Breast epithelium (tissue), 4 donors: ENCODE data around the gene DSG1. TPM values are rescaled to one million over a fixed set of nuclear protein-coding genes. Genes with fewer than 3 reads are reported as not detected.
"Not testable (repeated sequence)": the region's sequence is repeated elsewhere in the genome, so short reads cannot be mapped to it uniquely, and the experiment has no call there.

Experiments
- DNase-seq, 2 donors: peaks; one replicate each; pipeline ENCODE4 v3.0.0-alpha.2; 2019; ENCODE audit warnings: low spot score in 2 of 2
- H3K27ac ChIP-seq, 2 donors: fragments of 200-600 bp; sonication (generic) in 1 of 2; one replicate each; pipeline ENCODE4 v1.5.1; 2016 to 2019; ENCODE audit warnings: mild to moderate bottlenecking in 1 of 2
- H3K27me3 ChIP-seq, 2 donors: fragments of 200-600 bp; sonication (generic) in 1 of 2; one replicate each; pipeline versions ENCODE4 v1.5.1 to v1.6.0; 2017 to 2019; ENCODE audit warnings: control low read depth in 1 of 2, mild to moderate bottlenecking in 1 of 2
- H3K36me3 ChIP-seq: fragments of 200-600 bp; one replicate; pipeline ENCODE4 v1.5.1; 2019
- H3K4me1 ChIP-seq, 2 donors: fragments of 200-600 bp; sonication (generic); one replicate each; pipeline ENCODE4 v1.5.1; 2016 to 2019; ENCODE audit warnings: control low read depth in 1 of 2
- H3K4me3 ChIP-seq, 3 donors: fragments of 200-600 bp; sonication (generic); 1 replicate in 2 of 3; 2 replicates in 1 of 3; pipeline ENCODE4 v1.5.1; 2016 to 2019; ENCODE audit warnings: mild to moderate bottlenecking in 3 of 3, moderate library complexity in 2 of 3
- H3K9me3 ChIP-seq, 2 donors: fragments of 200-600 bp; sonication (generic) in 1 of 2; one replicate each; pipeline ENCODE4 v1.5.1; 2016 to 2019; ENCODE audit warnings: control low read depth in 1 of 2
- POLR2A ChIP-seq: fragments of 450-650 bp; IDR thresholded peaks from one replicate; pipeline ENCODE4 v1.6.1; 2016; ENCODE audit warnings: antibody characterized with exemption, mild to moderate bottlenecking, moderate library complexity
- POLR2AphosphoS5 ChIP-seq, 3 donors: sonication (generic); formaldehyde crosslinking; IDR thresholded peaks; one replicate each; pipeline ENCODE4 v1.6.1; 2017; ENCODE audit warnings: antibody characterized with exemption in 3 of 3
- intact Hi-C: fragments of 100-400 bp; cut with DNase I; formaldehyde crosslinking; loops from one replicate; pipeline ENCODE4 v1.15.1; 2023; ENCODE audit warnings: low total_unique reads
- total RNA-seq, 3 donors: library from RNA; depleted of rRNA; stranded (reverse); fragments of >200 nt; gene quantifications; one replicate each; pipeline ENCODE4 v1.1.0, GENCODE V29; 2016
- TF ChIP-seq, protein P1 (sequence below), 3 donors: fragments of 450-650 bp; IDR thresholded peaks; one replicate each; pipeline ENCODE4 v1.5.1; 2016 to 2017; ENCODE audit warnings: antibody characterized with exemption in 3 of 3, mild to moderate bottlenecking in 3 of 3, moderate library complexity in 3 of 3

DSG1 gene
- total RNA-seq, 3 donors from 2014 or later, result 2.6 to 22.2 TPM; not detected in 1

DNA sequence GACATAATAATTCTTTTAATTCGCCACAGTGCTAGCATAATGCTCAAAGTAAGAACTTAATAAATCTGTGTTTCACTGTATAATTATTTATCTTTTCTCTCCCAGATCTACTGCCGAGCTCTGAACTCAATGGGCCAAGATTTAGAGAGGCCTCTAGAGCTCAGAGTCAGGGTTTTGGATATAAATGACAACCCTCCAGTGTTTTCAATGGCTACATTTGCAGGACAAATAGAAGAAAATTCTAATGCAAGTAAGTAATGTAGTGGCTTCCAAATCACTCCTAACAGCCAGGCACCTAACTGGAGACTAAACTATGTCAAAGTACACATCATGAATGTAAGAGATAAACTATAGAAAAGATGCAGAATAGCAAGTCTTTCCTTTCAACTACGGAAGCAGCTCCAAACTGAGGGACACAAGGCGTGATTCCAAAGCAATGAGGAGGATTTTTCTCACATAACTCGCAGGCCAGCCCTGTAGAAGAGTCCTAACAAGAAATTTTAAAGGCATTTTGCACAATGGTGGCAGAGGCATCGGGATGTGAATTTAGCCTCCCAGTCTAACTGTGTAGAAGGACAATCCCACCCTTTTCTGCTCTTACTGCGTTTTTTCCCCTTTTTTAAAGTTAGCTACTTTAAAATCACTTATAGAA, 12.0 kb downstream of the DSG1 start:
- TF ChIP-seq, protein P1, sequence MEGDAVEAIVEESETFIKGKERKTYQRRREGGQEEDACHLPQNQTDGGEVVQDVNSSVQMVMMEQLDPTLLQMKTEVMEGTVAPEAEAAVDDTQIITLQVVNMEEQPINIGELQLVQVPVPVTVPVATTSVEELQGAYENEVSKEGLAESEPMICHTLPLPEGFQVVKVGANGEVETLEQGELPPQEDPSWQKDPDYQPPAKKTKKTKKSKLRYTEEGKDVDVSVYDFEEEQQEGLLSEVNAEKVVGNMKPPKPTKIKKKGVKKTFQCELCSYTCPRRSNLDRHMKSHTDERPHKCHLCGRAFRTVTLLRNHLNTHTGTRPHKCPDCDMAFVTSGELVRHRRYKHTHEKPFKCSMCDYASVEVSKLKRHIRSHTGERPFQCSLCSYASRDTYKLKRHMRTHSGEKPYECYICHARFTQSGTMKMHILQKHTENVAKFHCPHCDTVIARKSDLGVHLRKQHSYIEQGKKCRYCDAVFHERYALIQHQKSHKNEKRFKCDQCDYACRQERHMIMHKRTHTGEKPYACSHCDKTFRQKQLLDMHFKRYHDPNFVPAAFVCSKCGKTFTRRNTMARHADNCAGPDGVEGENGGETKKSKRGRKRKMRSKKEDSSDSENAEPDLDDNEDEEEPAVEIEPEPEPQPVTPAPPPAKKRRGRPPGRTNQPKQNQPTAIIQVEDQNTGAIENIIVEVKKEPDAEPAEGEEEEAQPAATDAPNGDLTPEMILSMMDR (IDR thresholded peaks at IDR 0.05), result no peak
- Histone ChIP-seq H3K27me3 (no peaks in the 10 kb centered on the region), H3K4me1 (no peaks in the 10 kb centered on the region), H3K4me3 (no peak overlapping the region), H3K36me3 (no peaks in the 10 kb centered on the region), H3K27ac (no peak overlapping the region), H3K9me3 (no peaks in the 10 kb centered on the region)
- intact Hi-C loops, result no loop called here
- no peak for DNase-seq

- DNase-seq, result no peak
- H3K9me3 ChIP-seq, result no peaks in the 10 kb centered on the region
- no peak for TF ChIP-seq POLR2AphosphoS5 (IDR thresholded peaks at IDR 0.05)
- TF ChIP-seq, protein P1 (IDR thresholded peaks at IDR 0.05), result no peak
- no peak for TF ChIP-seq POLR2A
- H3K4me1 ChIP-seq, result no peaks in the 10 kb centered on the region
- H3K27ac ChIP-seq, result no peak overlapping the region
- no peak overlapping the region for H3K4me3 ChIP-seq
- H3K36me3 ChIP-seq, result no peaks in the 10 kb centered on the region
- H3K27me3 ChIP-seq, result no peaks in the 10 kb centered on the region
- intact Hi-C loops, result no loop called here
Observed at GRCh38 chr18:31343454-31343853, 25.5 kb downstream of the DSG1 start.

- H3K9me3 ChIP-seq, H3K27ac ChIP-seq, H3K27me3 ChIP-seq, H3K36me3 ChIP-seq, DNase-seq, H3K4me3 ChIP-seq, intact Hi-C loops, H3K4me1 ChIP-seq: not testable (repeated sequence)
Observed at GRCh38 chr18:31353336-31353735, 35.4 kb downstream of the DSG1 start.

GRCh38 chr18:31354990-31355389, 37.0 kb downstream of the DSG1 start:
- Histone ChIP-seq H3K36me3 (no peaks in the 10 kb centered on the region), H3K4me3 (no peak overlapping the region), H3K9me3 (no peaks in the 10 kb centered on the region), H3K27ac (no peak overlapping the region), H3K4me1 (no peaks in the 10 kb centered on the region), H3K27me3 (no peaks in the 10 kb centered on the region)
- TF ChIP-seq, protein P1 (IDR thresholded peaks at IDR 0.05), result no peak
- no peak for TF ChIP-seq POLR2A
- no peak for TF ChIP-seq POLR2AphosphoS5 (IDR thresholded peaks at IDR 0.05)
- no peak for DNase-seq
- intact Hi-C loops, result no loop called here

DNA sequence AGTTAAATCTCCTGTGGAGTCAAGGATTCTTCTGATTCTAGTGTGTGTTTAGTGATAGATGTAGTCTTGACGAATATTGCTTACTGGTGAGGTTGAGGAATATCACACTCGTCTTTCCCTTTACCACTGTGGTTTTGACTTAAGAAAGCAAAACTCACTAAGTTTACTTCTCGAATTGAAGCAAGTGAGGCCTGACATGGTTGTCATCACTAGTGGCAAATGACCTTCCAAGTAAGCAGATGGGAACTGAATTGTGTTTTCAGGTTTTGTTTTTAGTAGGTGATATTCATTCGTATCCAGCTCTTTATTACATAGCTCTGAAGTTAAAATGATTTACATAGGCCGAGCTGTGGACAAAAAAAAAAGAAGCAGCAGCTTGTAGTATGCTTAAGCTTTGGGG, 38.1 kb downstream of the DSG1 start:
- TF ChIP-seq POLR2AphosphoS5 (IDR thresholded peaks at IDR 0.05) (no peak), POLR2A (no peak)
- TF ChIP-seq, protein P1 (IDR thresholded peaks at IDR 0.05), result no peak
- no peaks in the 10 kb centered on the region for H3K9me3 ChIP-seq
- no peaks in the 10 kb centered on the region for H3K36me3 ChIP-seq
- no peak overlapping the region for H3K27ac ChIP-seq
- no peak for DNase-seq
- no peaks in the 10 kb centered on the region for H3K4me1 ChIP-seq
- H3K4me3 ChIP-seq, result no peak overlapping the region
- H3K27me3 ChIP-seq, result no peaks in the 10 kb centered on the region
- intact Hi-C loops, result no loop called here

DNA sequence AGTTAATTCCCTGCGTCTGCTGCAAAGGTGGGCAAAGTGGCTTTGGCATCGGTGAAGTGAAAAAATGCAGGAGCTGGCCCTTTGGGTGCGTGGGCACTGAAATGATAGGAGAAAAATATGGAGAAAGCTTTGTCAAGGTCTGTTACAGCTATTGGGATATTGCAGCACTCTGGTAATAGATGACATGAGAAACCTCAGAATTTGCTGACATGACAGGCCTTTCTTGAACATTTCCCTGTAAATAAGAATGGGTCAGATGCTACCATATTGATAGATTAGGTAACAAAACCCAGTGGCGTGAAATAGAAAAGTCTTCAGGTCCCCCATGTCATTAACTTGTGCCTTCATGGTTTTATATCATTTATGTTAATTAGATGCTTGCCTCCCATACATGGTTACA, 46.2 kb downstream of the DSG1 start:
- intact Hi-C loops, result no loop called here
- no peak for TF ChIP-seq POLR2AphosphoS5 (IDR thresholded peaks at IDR 0.05)
- no peak for DNase-seq

More for the DNA sequence above, 46.2 kb downstream of the DSG1 start:
- no peaks in the 10 kb centered on the region for H3K36me3 ChIP-seq
- no peaks in the 10 kb centered on the region for H3K9me3 ChIP-seq
- no peak overlapping the region for H3K27ac ChIP-seq
- no peaks in the 10 kb centered on the region for H3K4me1 ChIP-seq
- no peaks in the 10 kb centered on the region for H3K27me3 ChIP-seq
- H3K4me3 ChIP-seq, result no peak overlapping the region
